K562 (cell line): ENCODE data around the gene DOLK.

Source experiments
- HDAC1 ChIP-seq, 2 experiments: fragments of 450-650 bp; IDR thresholded peaks; 2 replicates each; pipeline ENCODE4 v1.6.1; 2016 to 2017; ENCODE audit warnings: inconsistent platforms in 1 of 2, mild to moderate bottlenecking in 1 of 2, moderate library complexity in 1 of 2
- PCBP2 ChIP-seq: fragments of 200-400 bp; formaldehyde crosslinking; IDR thresholded peaks from 2 replicates; pipeline ENCODE4 v1.6.1; 2018; ENCODE audit warnings: low read length, low read depth, mild to moderate bottlenecking, moderate library complexity; ENCODE audit not compliant: poor library complexity, severe bottlenecking
- PHF8 ChIP-seq: fragments of 200-600 bp; sonication (generic); IDR thresholded peaks from 2 replicates; pipeline ENCODE4 v1.6.1; 2012; ENCODE audit warnings: mixed run types, mild to moderate bottlenecking, inconsistent platforms, low read length, moderate library complexity, borderline replicate concordance
- POLR2A ChIP-seq: fragments of 450-650 bp; conservative IDR thresholded peaks from 2 replicates; pipeline ENCODE4 v1.6.1; 2016
- TF ChIP-seq, protein P1 (sequence below), 3 experiments: IDR thresholded peaks in 2 of 3; conservative IDR thresholded peaks in 1 of 3; 2 replicates each; pipeline ENCODE4 v1.5.1; 2011 to 2012; ENCODE audit warnings: low read length in 3 of 3, mild to moderate bottlenecking in 3 of 3, control low read depth in 2 of 3, improper control_type of control experiment in 1 of 3, inconsistent platforms in 1 of 3, low read depth in 1 of 3, mixed read lengths in 1 of 3, moderate library complexity in 1 of 3; ENCODE audit not compliant: insufficient read depth in 2 of 3
- TF ChIP-seq, protein P2 (sequence below): fragments of 250-450 bp; sonication (Bioruptor Pico); IDR thresholded peaks from 2 replicates; pipeline ENCODE4 v1.4.0; 2020; ENCODE audit warnings: borderline replicate concordance
- TF ChIP-seq, protein P3 (sequence below), 2 experiments: fragments of 450-650 bp; IDR thresholded peaks; 2 replicates each; pipeline ENCODE4 v1.6.1; 2016; ENCODE audit warnings: mild to moderate bottlenecking in 2 of 2, borderline replicate concordance in 1 of 2, low read depth in 1 of 2, moderate library complexity in 1 of 2
- TF ChIP-seq, protein P4 (sequence below): sonication (generic); formaldehyde crosslinking; IDR thresholded peaks from 2 replicates; pipeline ENCODE4 v1.8.0; 2023; ENCODE audit warnings: mild to moderate bottlenecking, missing genetic modification reagents

DNA sequence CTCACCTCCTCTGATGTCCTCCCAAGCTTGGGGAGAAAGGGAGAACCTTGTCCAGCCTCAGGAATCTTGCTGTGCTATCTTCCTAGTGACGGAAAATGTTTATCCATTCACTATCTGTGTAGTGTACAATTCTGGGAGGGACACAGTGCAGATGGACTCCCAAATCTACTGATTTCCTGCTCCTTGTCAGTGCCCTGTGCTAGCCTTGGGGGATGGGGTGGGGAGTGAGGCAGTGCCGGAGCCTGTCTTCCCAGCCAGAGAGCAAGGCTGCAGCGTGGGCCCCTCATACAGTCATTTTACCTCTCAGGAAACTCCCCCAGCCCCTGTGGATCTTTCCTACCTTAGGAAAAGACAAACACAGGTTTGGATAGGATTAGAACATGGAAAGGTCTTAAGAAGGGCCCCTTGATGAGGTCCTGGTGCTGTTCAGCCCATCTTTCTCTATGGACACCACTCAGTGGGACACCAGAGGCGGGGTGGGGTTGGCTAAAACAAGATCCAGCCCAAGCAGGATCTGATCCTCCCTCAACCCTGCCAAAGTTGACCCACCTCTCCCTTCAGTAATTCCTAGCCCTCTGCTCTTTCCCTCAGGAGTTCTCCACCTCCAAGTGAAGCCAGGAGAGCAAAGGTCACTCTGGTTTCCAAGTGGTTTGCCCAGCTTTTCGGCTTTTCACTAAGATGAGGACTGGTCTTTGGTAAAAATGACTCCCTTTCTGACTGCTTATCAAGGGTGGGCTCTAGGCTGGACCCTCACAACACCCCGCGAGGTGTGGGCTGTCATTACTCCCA, 3.4 kb downstream of the DOLK start:
- TF ChIP-seq, protein P1, sequence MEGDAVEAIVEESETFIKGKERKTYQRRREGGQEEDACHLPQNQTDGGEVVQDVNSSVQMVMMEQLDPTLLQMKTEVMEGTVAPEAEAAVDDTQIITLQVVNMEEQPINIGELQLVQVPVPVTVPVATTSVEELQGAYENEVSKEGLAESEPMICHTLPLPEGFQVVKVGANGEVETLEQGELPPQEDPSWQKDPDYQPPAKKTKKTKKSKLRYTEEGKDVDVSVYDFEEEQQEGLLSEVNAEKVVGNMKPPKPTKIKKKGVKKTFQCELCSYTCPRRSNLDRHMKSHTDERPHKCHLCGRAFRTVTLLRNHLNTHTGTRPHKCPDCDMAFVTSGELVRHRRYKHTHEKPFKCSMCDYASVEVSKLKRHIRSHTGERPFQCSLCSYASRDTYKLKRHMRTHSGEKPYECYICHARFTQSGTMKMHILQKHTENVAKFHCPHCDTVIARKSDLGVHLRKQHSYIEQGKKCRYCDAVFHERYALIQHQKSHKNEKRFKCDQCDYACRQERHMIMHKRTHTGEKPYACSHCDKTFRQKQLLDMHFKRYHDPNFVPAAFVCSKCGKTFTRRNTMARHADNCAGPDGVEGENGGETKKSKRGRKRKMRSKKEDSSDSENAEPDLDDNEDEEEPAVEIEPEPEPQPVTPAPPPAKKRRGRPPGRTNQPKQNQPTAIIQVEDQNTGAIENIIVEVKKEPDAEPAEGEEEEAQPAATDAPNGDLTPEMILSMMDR (IDR thresholded peaks at IDR 0.05 in 2 of 3, conservative IDR thresholded peaks at IDR 0.05 in 1 of 3; ENCODE audit: insufficient read depth in 2 of 3, low read depth in 1 of 3, low read length in 3 of 3), result no peak
- TF ChIP-seq, protein P2, sequence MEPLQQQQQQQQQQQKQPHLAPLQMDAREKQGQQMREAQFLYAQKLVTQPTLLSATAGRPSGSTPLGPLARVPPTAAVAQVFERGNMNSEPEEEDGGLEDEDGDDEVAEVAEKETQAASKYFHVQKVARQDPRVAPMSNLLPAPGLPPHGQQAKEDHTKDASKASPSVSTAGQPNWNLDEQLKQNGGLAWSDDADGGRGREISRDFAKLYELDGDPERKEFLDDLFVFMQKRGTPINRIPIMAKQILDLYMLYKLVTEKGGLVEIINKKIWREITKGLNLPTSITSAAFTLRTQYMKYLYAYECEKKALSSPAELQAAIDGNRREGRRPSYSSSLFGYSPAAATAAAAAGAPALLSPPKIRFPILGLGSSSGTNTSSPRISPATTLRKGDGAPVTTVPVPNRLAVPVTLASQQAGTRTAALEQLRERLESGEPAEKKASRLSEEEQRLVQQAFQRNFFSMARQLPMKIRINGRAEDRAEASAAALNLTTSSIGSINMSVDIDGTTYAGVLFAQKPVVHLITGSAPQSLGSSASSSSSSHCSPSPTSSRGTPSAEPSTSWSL (CRISPR knock-in tag), result no peak
- TF ChIP-seq HDAC1 (IDR thresholded peaks at IDR 0.05) (no peak), POLR2A (no peak), PHF8 (no peak), PCBP2 (no peak)
- TF ChIP-seq, protein P3, sequence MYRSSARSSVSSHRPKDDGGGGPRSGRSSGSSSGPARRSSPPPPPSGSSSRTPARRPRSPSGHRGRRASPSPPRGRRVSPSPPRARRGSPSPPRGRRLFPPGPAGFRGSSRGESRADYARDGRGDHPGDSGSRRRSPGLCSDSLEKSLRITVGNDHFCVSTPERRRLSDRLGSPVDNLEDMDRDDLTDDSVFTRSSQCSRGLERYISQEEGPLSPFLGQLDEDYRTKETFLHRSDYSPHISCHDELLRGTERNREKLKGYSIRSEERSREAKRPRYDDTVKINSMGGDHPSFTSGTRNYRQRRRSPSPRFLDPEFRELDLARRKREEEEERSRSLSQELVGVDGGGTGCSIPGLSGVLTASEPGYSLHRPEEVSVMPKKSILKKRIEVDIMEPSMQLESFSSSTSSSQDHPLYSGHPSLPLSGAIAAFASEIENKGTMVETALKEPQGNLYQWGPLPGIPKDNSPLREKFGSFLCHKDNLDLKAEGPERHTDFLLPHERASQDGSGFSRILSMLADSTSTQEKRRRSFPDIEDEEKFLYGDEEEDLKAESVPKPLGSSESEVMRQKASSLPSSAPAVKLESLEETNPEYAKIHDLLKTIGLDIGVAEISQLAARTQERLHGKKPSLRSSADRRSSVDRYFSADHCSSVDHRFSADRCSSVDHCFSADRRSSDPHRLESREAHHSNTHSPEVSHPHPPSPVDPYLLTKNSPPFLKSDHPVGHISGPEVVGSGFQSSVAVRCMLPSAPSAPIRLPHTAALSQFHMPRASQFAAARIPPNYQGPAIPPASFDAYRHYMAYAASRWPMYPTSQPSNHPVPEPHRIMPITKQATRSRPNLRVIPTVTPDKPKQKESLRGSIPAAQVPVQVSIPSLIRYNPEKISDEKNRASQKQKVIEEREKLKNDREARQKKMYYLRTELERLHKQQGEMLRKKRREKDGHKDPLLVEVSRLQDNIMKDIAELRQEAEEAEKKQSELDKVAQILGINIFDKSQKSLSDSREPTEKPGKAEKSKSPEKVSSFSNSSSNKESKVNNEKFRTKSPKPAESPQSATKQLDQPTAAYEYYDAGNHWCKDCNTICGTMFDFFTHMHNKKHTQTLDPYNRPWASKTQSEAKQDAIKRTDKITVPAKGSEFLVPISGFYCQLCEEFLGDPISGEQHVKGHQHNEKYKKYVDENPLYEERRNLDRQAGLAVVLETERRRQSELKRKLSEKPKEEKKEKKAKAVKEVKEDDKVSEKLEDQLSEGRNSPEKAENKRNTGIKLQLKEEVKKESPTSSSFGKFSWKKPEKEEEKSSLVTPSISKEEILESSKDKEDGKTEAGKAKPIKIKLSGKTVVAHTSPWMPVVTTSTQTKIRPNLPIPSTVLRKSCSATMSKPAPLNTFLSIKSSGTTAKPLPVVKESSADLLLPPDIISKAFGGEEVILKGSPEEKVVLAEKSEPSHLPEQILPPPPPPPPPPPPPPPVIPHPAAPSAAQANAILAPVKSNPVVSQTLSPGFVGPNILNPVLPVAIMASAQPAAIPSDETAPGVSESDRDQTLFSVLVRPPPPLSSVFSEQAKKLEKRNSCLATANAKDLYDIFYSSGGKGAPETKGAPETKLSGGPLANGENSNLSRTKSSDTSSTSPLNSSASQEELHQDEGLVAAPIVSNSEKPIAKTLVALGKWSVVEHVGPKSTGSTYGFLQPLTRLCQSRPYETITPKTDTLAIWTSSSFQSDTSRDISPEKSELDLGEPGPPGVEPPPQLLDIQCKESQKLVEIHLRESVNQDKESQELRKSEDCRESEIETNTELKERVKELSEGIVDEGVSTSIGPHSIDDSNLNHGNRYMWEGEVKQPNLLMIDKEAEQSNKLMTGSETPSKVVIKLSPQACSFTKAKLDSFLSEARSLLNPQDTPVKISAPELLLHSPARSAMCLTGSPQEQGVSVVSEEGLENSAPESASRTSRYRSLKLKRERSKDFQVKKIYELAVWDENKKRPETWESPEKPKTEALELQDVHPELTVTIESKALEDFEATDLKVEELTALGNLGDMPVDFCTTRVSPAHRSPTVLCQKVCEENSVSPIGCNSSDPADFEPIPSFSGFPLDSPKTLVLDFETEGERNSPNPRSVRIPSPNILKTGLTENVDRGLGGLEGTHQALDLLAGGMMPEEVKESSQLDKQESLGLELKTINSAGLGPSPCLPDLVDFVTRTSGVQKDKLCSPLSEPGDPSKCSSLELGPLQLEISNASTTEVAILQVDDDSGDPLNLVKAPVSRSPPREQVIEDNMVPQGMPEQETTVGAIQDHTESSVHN (IDR thresholded peaks at IDR 0.05; ENCODE audit: borderline replicate concordance in 1 of 2, low read depth in 1 of 2), result no peak
- TF ChIP-seq, protein P4, sequence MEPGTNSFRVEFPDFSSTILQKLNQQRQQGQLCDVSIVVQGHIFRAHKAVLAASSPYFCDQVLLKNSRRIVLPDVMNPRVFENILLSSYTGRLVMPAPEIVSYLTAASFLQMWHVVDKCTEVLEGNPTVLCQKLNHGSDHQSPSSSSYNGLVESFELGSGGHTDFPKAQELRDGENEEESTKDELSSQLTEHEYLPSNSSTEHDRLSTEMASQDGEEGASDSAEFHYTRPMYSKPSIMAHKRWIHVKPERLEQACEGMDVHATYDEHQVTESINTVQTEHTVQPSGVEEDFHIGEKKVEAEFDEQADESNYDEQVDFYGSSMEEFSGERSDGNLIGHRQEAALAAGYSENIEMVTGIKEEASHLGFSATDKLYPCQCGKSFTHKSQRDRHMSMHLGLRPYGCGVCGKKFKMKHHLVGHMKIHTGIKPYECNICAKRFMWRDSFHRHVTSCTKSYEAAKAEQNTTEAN, result no peak
